NT2/D1 (cell line): ENCODE measurements around the gene ZNF470.

Experiments
- SUZ12 ChIP-seq: IDR thresholded peaks from 2 replicates; pipeline ENCODE4 v1.6.1; 2011; ENCODE audit not compliant: insufficient read length, insufficient read depth; ENCODE audit errors: extremely low read depth
- YY1 ChIP-seq: IDR thresholded peaks from 2 replicates; pipeline ENCODE4 v1.6.1; 2011; ENCODE audit not compliant: insufficient read length, insufficient read depth
- ZNF274 ChIP-seq: IDR thresholded peaks from 2 replicates; pipeline ENCODE4 v1.6.1; 2011; ENCODE audit warnings: mild to moderate bottlenecking, low read depth, low read length

- TF ChIP-seq ZNF274 (no peak), SUZ12 (no peak), YY1 (no peak)
Observed at GRCh38 chr19:56543776-56544175, 23.5 kb upstream of the ZNF470 start.
